CD1c-positive myeloid dendritic cell (primary cell): ENCODE measurements around the gene KLHL11.
"Not testable (repeated sequence)": the region's sequence is repeated elsewhere in the genome, so short reads cannot be mapped to it uniquely, and the experiment has no call there.

Experiments
- DNase-seq: peaks from one replicate; pipeline ENCODE4 v3.0.0-alpha.2; 2016; ENCODE audit errors: extremely low spot score

Gene KLHL11

GRCh38 chr17:41836550-41837196, 28.6 kb downstream of the KLHL11 start:
- no peak for DNase-seq

GRCh38 chr17:41835800-41836549, 29.2 kb downstream of the KLHL11 start, which contains the start of gene NT5C3B:
NT5C3B (minus strand) TSS chr17:41836232; CDS start chr17:41836193, 39 bp downstream.
- DNase-seq = peak; percentile 12

- DNase-seq = peak; percentile 36
These were observed 29.9 kb downstream of the KLHL11 start for GRCh38 chr17:41835214-41835799.

- DNase-seq = not testable (repeated sequence)
These were observed 35.3 kb downstream of the KLHL11 start for GRCh38 chr17:41829961-41830360.

GRCh38 chr17:41825175-41825845, 39.9 kb downstream of the KLHL11 start:
- DNase-seq = no peak

- DNase-seq = no peak
These were observed 41.1 kb downstream of the KLHL11 start for GRCh38 chr17:41824086-41824485.

- DNase-seq = no peak
These were observed 41.6 kb downstream of the KLHL11 start for GRCh38 chr17:41823580-41823979.

GRCh38 chr17:41823141-41823524, 42.1 kb downstream of the KLHL11 start:
- DNase-seq = no peak

- DNase-seq = no peak
These were observed 42.7 kb downstream of the KLHL11 start for GRCh38 chr17:41822216-41823140.

- no peak for DNase-seq
These were observed 43.4 kb downstream of the KLHL11 start for GRCh38 chr17:41821776-41822175.

- no peak for DNase-seq
These were observed 47.2 kb downstream of the KLHL11 start for GRCh38 chr17:41818024-41818423.

- DNase-seq = no peak
These were observed 48.4 kb downstream of the KLHL11 start for GRCh38 chr17:41816637-41817320.

GRCh38 chr17:41814195-41814594, 51.0 kb downstream of the KLHL11 start:
- DNase-seq = no peak

- no peak for DNase-seq
These were observed 51.5 kb downstream of the KLHL11 start for GRCh38 chr17:41813699-41814124.

GRCh38 chr17:41813152-41813680, 52.0 kb downstream of the KLHL11 start:
- DNase-seq = no peak

- DNase-seq = no peak
These were observed 52.7 kb downstream of the KLHL11 start, which contains the start of gene FKBP10 for GRCh38 chr17:41812381-41813151. FKBP10 (plus strand) TSS chr17:41813004; CDS start chr17:41813035, 31 bp downstream.

- peak; percentile 80 for DNase-seq
These were observed 53.5 kb downstream of the KLHL11 start, which contains the start of gene P3H4 for GRCh38 chr17:41811549-41812380. P3H4 (minus strand) TSS chr17:41811949; CDS start chr17:41811915, 34 bp downstream.
